ENCODE data around the gene UMAD1.

DNA sequence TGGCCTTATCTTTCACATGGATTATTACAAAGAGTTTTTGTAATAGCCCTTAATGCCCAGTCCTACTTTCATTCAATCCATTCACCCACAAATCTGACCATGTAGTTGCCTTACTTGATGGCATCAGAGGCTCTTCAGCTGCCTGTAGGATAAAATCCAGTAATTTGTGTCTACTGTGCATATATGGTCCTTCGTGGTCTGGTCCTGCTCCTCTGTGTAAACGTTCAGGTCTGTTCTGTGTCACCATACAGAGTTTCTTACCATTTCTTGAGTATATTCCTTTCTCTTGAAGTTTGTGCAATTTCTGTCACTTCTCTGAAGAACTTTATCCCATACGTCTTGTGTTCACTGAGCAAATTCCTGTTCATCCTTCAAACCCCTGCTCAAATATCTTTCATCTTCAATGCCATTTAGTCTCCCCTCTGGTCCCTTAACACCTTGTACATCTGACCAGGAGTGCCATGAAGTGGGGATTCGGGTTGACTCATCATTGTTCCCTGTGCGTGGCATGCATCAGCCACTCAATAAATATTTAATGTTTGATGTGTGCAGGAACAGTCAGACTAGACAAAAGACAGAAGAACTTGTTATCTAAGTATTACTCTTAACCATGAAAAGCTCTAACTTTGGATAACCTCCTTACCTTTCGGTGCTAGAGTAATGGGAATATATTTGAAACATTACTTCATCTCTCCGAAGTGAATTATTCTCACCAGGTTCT is 176.4 kb downstream of the UMAD1 start:
- TF ChIP-seq EZH2phosphoT487 (IDR thresholded peaks at IDR 0.05; ENCODE audit: low read length) = no peak
- TF ChIP-seq, protein P1, sequence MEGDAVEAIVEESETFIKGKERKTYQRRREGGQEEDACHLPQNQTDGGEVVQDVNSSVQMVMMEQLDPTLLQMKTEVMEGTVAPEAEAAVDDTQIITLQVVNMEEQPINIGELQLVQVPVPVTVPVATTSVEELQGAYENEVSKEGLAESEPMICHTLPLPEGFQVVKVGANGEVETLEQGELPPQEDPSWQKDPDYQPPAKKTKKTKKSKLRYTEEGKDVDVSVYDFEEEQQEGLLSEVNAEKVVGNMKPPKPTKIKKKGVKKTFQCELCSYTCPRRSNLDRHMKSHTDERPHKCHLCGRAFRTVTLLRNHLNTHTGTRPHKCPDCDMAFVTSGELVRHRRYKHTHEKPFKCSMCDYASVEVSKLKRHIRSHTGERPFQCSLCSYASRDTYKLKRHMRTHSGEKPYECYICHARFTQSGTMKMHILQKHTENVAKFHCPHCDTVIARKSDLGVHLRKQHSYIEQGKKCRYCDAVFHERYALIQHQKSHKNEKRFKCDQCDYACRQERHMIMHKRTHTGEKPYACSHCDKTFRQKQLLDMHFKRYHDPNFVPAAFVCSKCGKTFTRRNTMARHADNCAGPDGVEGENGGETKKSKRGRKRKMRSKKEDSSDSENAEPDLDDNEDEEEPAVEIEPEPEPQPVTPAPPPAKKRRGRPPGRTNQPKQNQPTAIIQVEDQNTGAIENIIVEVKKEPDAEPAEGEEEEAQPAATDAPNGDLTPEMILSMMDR (IDR thresholded peaks at IDR 0.05; ENCODE audit: low read length) = no peak
- no peak for TF ChIP-seq EZH2 (optimal IDR thresholded peaks at IDR 0.05; ENCODE audit: low read depth, low read length)

Data from MM.1S (cell line).